ENCODE measurements around the gene RASSF7.

GRCh38 chr11:550746-551085 lies 10.1 kb upstream of the RASSF7 start:
- TF ChIP-seq POLR2A (IDR thresholded peaks at IDR 0.05; ENCODE audit: low read depth, low read length) (no peak), POLR2AphosphoS5 (IDR thresholded peaks at IDR 0.05; ENCODE audit: low read depth, low read length) (no peak), POU2F2 (IDR thresholded peaks at IDR 0.05; ENCODE audit: low read depth, low read length) (no peak), SPI1 (IDR thresholded peaks at IDR 0.05; ENCODE audit: low read depth, low read length) (no peak), TAF1 (IDR thresholded peaks at IDR 0.05; ENCODE audit: low read depth, low read length) (no peak), PAX5 (IDR thresholded peaks at IDR 0.05; ENCODE audit: insufficient read depth, low read length, severe bottlenecking) (no peak)

All from GM12891 (cell line).